ENCODE results near the gene ESR2. TPM values are rescaled to one million over a fixed set of nuclear protein-coding genes. Genes with fewer than 3 reads are reported as not detected.

The ESR2 gene
- total RNA-seq, 1 donor = not detected

- Histone ChIP-seq H3K27me3 (ENCODE audit: insufficient read depth, low read length) (no peaks in the 10 kb centered on the region), H4K20me1 (ENCODE audit: insufficient read depth, low read length) (no peaks in the 10 kb centered on the region), H3K4me1 (ENCODE audit: insufficient read depth, low read length) (peaks cover 9% of the 10 kb centered on the region), H2AFZ (ENCODE audit: low read length) (peak overlapping the region; percentile 87), H3K36me3 (ENCODE audit: insufficient read depth, low read length) (no peaks in the 10 kb centered on the region), H3K9me3 (ENCODE audit: low read depth, low read length) (peaks cover 2% of the 10 kb centered on the region), H3K4me3 (ENCODE audit: insufficient read depth, low read length) (peak overlapping the region; percentile 85), H3K79me2 (ENCODE audit: insufficient read depth, low read length) (no peaks in the 10 kb centered on the region), H3K4me2 (ENCODE audit: insufficient read depth, low read length) (peak overlapping the region; percentile 90), H3K27ac (ENCODE audit: low read depth, low read length) (peak overlapping the region; percentile 53)
- peak; percentile 72 for DNase-seq (ENCODE audit: insufficient read length, low spot score, missing footprints)
- no peak for TF ChIP-seq CTCF (IDR thresholded peaks at IDR 0.05; ENCODE audit: extremely low read depth, low read depth, low read length)
These were observed 43.9 kb upstream of the ESR2 start for GRCh38 chr14:64337888-64338615.

- no peaks in the 10 kb centered on the region for H3K79me2 ChIP-seq (ENCODE audit: insufficient read depth, low read length)
- H3K36me3 ChIP-seq (ENCODE audit: insufficient read depth, low read length) = no peaks in the 10 kb centered on the region
- no peak overlapping the region for H3K27ac ChIP-seq (ENCODE audit: low read depth, low read length)
- no peaks in the 10 kb centered on the region for H3K27me3 ChIP-seq (ENCODE audit: insufficient read depth, low read length)
- TF ChIP-seq CTCF (IDR thresholded peaks at IDR 0.05; ENCODE audit: extremely low read depth, low read depth, low read length) = no peak
- no peaks in the 10 kb centered on the region for H3K9me3 ChIP-seq (ENCODE audit: low read depth, low read length)
- H4K20me1 ChIP-seq (ENCODE audit: insufficient read depth, low read length) = no peaks in the 10 kb centered on the region
- H3K4me3 ChIP-seq (ENCODE audit: insufficient read depth, low read length) = no peak overlapping the region
- H3K4me2 ChIP-seq (ENCODE audit: insufficient read depth, low read length) = no peak overlapping the region
- no peak overlapping the region for H2AFZ ChIP-seq (ENCODE audit: low read length)
- DNase-seq (ENCODE audit: insufficient read length, low spot score, missing footprints) = no peak
- peaks cover 5% of the 10 kb centered on the region for H3K4me1 ChIP-seq (ENCODE audit: insufficient read depth, low read length)
These were observed 35.0 kb upstream of the ESR2 start for GRCh38 chr14:64329149-64329548.

DNA sequence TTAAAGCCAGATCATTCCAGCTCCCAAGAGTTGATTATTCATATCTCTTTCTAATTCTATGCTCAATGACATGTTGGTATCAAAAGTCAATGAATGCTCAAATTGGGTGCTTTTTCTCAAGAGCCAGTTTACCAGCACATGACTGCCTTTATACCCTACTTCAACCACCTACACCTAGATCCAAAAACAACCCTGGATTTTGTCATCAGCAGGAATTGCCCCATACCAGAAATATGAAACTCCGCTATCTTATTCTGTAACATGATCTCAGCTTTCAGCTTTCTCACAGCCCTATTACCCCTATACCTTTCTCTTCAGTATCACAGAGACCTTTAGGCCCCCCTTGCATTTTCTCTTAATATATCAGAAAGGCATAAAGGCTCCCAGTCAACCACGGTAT, 32.3 kb upstream of the ESR2 start:
- no peaks in the 10 kb centered on the region for H3K9me3 ChIP-seq (ENCODE audit: low read depth, low read length)
- H4K20me1 ChIP-seq (ENCODE audit: insufficient read depth, low read length) = no peaks in the 10 kb centered on the region
- no peak overlapping the region for H3K27ac ChIP-seq (ENCODE audit: low read depth, low read length)
- H3K27me3 ChIP-seq (ENCODE audit: insufficient read depth, low read length) = no peaks in the 10 kb centered on the region
- H3K4me2 ChIP-seq (ENCODE audit: insufficient read depth, low read length) = no peak overlapping the region
- H3K4me3 ChIP-seq (ENCODE audit: insufficient read depth, low read length) = no peak overlapping the region
- no peaks in the 10 kb centered on the region for H3K36me3 ChIP-seq (ENCODE audit: insufficient read depth, low read length)
- no peak for DNase-seq (ENCODE audit: insufficient read length, low spot score, missing footprints)
- no peaks in the 10 kb centered on the region for H3K79me2 ChIP-seq (ENCODE audit: insufficient read depth, low read length)
- peaks cover 5% of the 10 kb centered on the region for H3K4me1 ChIP-seq (ENCODE audit: insufficient read depth, low read length)
- TF ChIP-seq CTCF (IDR thresholded peaks at IDR 0.05; ENCODE audit: extremely low read depth, low read depth, low read length) = no peak
- no peak overlapping the region for H2AFZ ChIP-seq (ENCODE audit: low read length)

- Histone ChIP-seq H4K20me1 (ENCODE audit: insufficient read depth, low read length) (no peaks in the 10 kb centered on the region), H3K36me3 (ENCODE audit: insufficient read depth, low read length) (no peaks in the 10 kb centered on the region), H3K4me2 (ENCODE audit: insufficient read depth, low read length) (no peak overlapping the region), H3K9me3 (ENCODE audit: low read depth, low read length) (no peaks in the 10 kb centered on the region), H3K4me3 (ENCODE audit: insufficient read depth, low read length) (no peak overlapping the region), H3K79me2 (ENCODE audit: insufficient read depth, low read length) (no peaks in the 10 kb centered on the region), H2AFZ (ENCODE audit: low read length) (no peak overlapping the region), H3K27ac (ENCODE audit: low read depth, low read length) (no peak overlapping the region), H3K27me3 (ENCODE audit: insufficient read depth, low read length) (no peaks in the 10 kb centered on the region), H3K4me1 (ENCODE audit: insufficient read depth, low read length) (peaks cover 5% of the 10 kb centered on the region)
- no peak for TF ChIP-seq CTCF (IDR thresholded peaks at IDR 0.05; ENCODE audit: extremely low read depth, low read depth, low read length)
- DNase-seq (ENCODE audit: insufficient read length, low spot score, missing footprints) = no peak
These were observed 30.7 kb upstream of the ESR2 start for GRCh38 chr14:64324895-64325294.

Data from osteoblast (primary cell).